GM18511 (cell line): ENCODE data around the gene PAM.

Experiments used
- ATAC-seq: cut with Tn5 transposase; IDR thresholded peaks from one replicate; pipeline ENCODE4 v1.9.1; 2021; ENCODE audit warnings: mild to moderate bottlenecking, moderate library complexity; ENCODE audit not compliant: unreplicated experiment

PAM gene

GRCh38 chr5:102927007-102927406 lies 171.9 kb downstream of the PAM start:
- ATAC-seq, result no peak

GRCh38 chr5:102930244-102930643 lies 175.1 kb downstream of the PAM start:
- no peak for ATAC-seq

- ATAC-seq, result no peak
Measured at GRCh38 chr5:102931085-102931725, 176.1 kb downstream of the PAM start.

DNA sequence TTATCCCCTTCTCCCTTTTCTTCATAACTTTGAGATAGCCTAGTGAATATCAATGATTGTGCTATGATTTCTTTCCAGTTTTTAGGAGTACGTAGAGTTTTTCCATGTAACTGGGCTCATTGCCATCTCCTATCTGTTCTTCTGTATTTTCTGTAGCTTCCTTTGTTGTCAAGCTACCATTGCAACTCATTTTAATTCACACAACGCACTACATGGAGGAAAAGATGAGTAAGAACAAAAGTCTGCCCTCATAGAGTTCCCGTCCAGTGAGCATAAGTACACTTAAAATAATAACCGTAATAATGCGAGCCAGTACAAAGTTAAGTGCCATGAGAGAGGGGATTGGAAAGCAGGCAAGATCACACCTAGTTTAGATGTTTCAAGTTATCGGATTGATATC lies 177.7 kb downstream of the PAM start:
- ATAC-seq, result no peak

DNA sequence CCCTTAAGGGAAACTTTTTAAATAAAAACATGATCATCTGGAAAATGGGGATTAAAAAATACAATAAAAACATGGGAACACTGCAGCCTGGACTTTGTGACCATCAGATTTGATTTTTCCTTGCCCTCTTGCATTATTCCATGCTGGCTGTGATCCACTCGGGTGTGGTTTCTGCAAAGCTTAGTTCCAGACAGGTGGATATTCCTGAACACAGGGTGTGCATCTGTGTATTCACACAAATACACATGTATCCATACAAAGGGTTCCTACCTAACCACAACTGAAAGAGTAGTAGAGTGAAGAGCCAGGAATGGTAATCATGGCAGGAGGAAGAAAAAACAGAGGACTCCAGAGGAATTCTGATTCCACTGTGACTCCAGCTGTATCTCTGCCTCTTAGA lies 178.2 kb downstream of the PAM start:
- ATAC-seq, result no peak

DNA sequence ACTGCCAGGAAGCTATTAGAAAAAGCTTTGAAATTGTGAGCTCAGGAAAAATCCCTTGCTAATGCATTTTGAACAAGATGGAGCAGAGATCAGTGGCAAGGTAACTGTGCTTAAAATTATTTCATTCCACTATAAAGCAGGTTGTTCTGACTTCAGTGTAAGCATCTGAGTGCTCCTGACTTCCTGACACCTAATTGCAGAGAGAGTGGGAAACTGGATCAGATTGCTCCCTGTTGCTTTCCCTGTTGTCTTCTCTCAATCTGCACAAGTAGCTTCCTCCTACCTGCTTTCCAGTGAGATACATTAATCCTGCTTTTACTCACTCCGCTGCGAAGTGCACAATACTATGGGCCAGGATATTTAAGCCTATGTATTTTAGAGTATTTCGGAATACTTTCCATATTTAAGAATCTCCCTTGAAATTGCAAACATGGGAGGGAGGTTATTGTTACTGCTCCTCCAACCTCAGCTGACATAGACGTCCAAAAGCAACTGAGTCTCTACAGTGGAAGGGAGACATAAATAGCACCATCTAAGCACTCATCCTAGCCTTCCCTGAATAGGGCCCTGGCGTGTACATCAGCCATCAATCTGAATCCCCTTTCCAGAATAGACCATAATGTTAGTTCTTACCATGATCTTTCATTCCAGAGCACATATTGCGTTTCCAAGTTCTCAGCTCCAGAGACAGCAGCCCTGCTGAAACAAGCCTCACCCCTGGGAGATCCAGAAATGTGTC lies 178.8 kb downstream of the PAM start:
- no peak for ATAC-seq

GRCh38 chr5:102937894-102938293 lies 182.8 kb downstream of the PAM start:
- no peak for ATAC-seq

DNA sequence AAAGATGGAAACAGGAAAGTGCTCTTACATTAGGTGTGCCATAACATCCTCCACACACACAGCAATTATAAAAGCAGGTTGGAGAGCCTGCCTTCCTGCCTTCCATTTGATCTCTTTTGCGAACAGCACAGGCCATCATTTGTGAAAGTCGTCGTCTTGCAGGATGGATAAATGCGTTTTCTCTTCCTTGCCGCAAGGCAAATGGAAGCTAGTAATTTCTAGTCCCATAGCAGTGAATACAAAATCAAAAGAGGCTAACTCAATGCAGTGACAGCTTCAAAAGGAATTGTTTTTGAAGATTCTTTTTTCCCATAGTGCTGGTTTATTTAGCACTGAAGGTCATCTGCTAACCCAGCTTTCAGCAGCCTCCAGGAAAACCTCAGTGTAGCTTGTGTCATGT lies 186.0 kb downstream of the PAM start:
- ATAC-seq, result no peak

DNA sequence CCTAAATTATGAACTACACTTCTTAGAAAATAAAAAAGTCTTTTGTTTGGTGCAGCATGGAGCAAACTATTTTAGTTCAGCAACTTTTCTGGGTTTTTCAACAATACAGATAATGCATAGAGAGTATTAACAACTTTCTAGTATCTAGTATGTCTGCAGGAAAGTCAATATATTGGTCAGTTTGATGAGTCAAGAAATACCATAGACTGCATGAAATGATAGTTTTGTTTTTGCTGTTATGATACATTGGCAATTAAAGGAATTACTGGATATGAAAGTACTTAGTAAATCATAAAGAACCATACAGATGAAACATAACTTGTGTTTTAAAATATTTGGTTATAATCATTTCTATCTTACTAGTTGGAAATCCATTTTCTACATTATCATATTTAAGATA lies 191.3 kb downstream of the PAM start:
- no peak for ATAC-seq

DNA sequence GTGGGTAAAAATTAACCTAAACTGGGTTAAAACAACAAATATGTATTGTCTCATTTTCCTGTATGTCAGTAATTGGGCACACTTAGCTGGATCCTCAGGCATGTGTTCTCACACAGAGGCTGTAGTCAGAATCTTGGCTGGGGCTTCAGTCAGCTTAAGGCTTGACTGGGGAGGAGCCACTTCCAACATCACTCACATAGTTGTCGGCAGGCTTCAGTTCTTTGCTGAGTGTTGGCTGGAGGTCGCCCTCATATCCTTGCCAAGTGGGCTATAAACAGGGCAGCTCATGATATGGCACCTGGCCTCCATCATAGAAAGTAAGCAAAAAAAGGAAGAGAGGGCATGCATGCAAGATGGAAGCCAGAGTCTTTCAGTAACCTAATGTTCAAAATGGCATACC lies 191.9 kb downstream of the PAM start:
- no peak for ATAC-seq

DNA sequence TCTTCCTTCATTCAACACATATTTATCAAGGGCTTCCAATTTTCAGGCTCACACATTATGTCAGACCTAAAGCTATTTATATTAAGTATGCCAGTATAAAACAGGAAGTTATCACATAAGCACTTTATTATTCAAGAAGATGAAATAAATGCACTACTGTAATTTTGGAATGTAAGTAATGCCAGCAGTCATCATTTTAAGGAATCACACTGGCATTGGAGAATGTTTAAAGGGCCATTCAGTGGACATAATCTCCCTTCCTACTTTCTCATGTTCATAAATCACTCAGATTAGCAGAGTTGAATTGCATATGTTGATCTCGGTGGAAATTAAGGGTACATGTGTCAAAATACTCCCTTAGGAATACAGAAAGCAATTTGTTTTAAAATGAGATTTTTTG lies 200.4 kb downstream of the PAM start:
- no peak for ATAC-seq

GRCh38 chr5:102956599-102956998 lies 201.5 kb downstream of the PAM start:
- ATAC-seq, result no peak

- no peak for ATAC-seq
Measured at GRCh38 chr5:102957141-102957540, 202.0 kb downstream of the PAM start.

GRCh38 chr5:102958481-102959011 lies 203.4 kb downstream of the PAM start:
- no peak for ATAC-seq

DNA sequence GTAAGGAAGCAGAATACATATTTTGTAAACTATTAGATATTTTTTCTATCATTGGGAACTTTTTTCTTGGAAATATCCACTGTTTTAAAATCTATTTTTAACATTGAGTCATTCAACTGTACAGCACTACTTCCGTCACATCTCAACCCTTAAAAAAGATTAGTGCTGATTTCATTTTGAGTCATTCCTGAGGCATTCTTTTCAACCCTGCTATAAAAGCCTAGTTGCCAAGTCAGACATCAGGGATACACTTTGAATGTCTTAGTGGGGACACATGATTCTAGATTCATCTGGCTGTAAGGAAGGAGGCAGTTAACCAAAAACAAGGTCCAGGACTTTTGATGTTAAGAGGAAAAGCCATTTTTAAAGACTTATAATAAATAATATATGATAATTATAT lies 203.9 kb downstream of the PAM start:
- no peak for ATAC-seq

DNA sequence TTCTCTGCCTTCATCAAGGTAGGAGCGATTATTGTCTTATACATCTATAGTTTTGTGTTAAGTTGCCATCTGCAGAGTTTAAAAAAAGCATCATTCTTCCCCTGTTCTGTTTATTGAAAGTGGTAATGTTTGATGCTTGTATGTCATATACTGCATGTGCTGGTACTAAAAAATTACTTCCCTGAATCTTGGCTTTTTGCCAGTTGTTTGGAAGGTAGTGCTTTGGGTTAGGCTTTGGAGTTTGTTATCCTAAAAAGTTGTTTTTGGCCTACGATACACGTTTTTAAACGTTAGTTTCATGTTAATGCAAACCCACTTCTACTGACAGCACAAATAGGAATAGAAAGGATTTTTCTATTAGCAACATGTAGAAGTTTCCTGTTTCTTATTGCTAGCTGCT lies 206.6 kb downstream of the PAM start:
- ATAC-seq, result no peak

DNA sequence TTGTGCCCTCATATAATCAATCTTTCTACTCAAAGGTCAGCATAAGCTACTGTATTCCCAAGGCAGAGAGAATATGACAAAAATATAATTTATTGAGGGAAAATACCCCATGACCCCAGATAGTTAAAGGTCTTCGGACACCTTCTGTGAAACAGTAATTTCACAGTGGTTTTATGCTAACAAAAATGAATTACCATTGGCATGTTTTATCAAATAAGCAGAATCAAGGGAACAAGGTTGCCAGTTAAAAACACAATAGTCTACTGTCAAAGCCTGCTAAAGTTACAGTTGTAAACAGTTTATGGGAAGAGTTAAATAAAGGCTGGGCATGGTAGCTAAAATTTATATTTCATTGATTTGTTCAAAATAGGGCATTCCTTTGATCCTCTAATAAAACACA lies 210.5 kb downstream of the PAM start:
- ATAC-seq, result no peak

GRCh38 chr5:102969641-102970040 lies 214.5 kb downstream of the PAM start:
- ATAC-seq, result no peak

GRCh38 chr5:102971676-102972293 lies 216.7 kb downstream of the PAM start:
- peak; percentile 82 for ATAC-seq

DNA sequence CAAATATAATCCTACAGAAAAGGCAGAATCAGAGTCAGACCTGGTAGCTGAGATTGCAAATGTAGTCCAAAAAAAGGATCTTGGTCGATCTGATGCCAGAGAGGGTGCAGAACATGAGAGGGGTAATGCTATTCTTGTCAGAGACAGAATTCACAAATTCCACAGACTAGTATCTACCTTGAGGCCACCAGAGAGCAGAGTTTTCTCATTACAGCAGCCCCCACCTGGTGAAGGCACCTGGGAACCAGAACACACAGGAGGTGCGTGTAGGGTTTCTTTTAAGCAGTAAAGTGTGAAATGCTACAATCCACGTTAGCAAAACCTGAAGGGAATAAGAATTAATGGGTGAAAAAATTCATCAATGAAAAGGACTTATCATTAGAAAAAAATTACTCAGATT lies 219.1 kb downstream of the PAM start:
- no peak for ATAC-seq

DNA sequence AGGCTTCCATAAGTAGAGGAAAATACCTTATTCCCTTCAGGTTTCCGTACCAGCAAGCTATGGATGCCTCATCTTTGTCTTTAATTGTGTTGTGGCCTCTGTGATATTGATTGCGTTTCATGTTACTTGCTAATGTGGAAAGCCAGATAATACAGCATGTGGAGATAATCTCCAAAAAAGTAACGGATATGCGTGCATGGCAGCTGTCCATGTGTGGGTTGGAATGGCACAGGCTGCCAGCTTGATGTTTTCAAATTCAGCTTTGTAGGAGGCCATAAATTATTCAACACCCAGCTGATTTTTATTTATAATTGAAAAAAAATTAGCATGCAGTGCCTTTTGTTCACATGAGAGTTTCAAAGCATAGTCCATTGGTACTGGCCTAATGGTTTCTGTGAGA lies 219.9 kb downstream of the PAM start:
- no peak for ATAC-seq
